DMS114 treated with DMSO at 0.1 percent for 48 hours (cell line): ENCODE results near the gene KLHL22.
"Not testable (repeated sequence)": the region's sequence is repeated elsewhere in the genome, so short reads cannot be mapped to it uniquely, and the experiment has no call there.

ENCODE experiments used
- DNase-seq: peaks from one replicate; lab custom pipeline; 2025; ENCODE audit not compliant: unreplicated experiment; lab: John Stamatoyannopoulos, UW

KLHL22 gene

GRCh38 chr22:20494978-20495860 is at the start of gene KLHL22:
TSS of gene KLHL22 (minus strand) at chr22:20495795. CDS start at chr22:20489211, 6,584 bp downstream.
- DNase-seq, result no peak

- not testable (repeated sequence) for DNase-seq
These were observed 49.7 kb upstream of the KLHL22 start for GRCh38 chr22:20545318-20545634.

- DNase-seq, result no peak
These were observed 47.1 kb upstream of the KLHL22 start for GRCh38 chr22:20542736-20543135.

GRCh38 chr22:20542055-20542454 is 46.5 kb upstream of the KLHL22 start:
- no peak for DNase-seq

GRCh38 chr22:20538875-20539274 is 43.3 kb upstream of the KLHL22 start:
- DNase-seq, result not testable (repeated sequence)

- DNase-seq, result no peak
These were observed 42.4 kb upstream of the KLHL22 start for GRCh38 chr22:20537983-20538382.

GRCh38 chr22:20537325-20537756 is 41.7 kb upstream of the KLHL22 start:
- no peak for DNase-seq

- DNase-seq, result no peak
These were observed 41.2 kb upstream of the KLHL22 start for GRCh38 chr22:20536590-20537324.

- DNase-seq, result no peak
These were observed 38.3 kb upstream of the KLHL22 start for GRCh38 chr22:20533879-20534265.

- no peak for DNase-seq
These were observed 37.7 kb upstream of the KLHL22 start for GRCh38 chr22:20533095-20533878.

GRCh38 chr22:20532256-20532993 is 36.8 kb upstream of the KLHL22 start:
- DNase-seq, result no peak

- no peak for DNase-seq
These were observed 36.0 kb upstream of the KLHL22 start for GRCh38 chr22:20531404-20532201.

GRCh38 chr22:20531154-20531403 is 35.5 kb upstream of the KLHL22 start:
- DNase-seq, result no peak

GRCh38 chr22:20530368-20531153 is 35.0 kb upstream of the KLHL22 start:
- DNase-seq, result no peak

GRCh38 chr22:20528405-20528978 is 32.9 kb upstream of the KLHL22 start:
- DNase-seq, result no peak

GRCh38 chr22:20526628-20527355 is 31.2 kb upstream of the KLHL22 start:
- no peak for DNase-seq

GRCh38 chr22:20526305-20526627 is 30.7 kb upstream of the KLHL22 start:
- no peak for DNase-seq

- DNase-seq, result no peak
These were observed 29.5 kb upstream of the KLHL22 start for GRCh38 chr22:20525048-20525447.
